Measurements from ENCODE around the gene FOXP3.

Gene FOXP3

GRCh38 chrX:49230500-49231232 lies 33.8 kb downstream of the FOXP3 start:
- peak; percentile 23 for DNase-seq (ENCODE audit: extremely low spot score, insufficient read length, low read depth)
- peak; percentile 84 for FAIRE-seq

- no peak for DNase-seq (ENCODE audit: extremely low spot score, insufficient read length, low read depth)
- no peak for FAIRE-seq
Observed at GRCh38 chrX:49228185-49228584, 36.3 kb downstream of the FOXP3 start.

GRCh38 chrX:49227726-49228125 lies 36.8 kb downstream of the FOXP3 start:
- FAIRE-seq (no peak), DNase-seq (ENCODE audit: extremely low spot score, insufficient read length, low read depth) (no peak)

GRCh38 chrX:49226946-49227345 lies 37.6 kb downstream of the FOXP3 start:
- DNase-seq (ENCODE audit: extremely low spot score, insufficient read length, low read depth) (no peak), FAIRE-seq (no peak)

GRCh38 chrX:49225858-49226257 lies 38.7 kb downstream of the FOXP3 start:
- DNase-seq (ENCODE audit: extremely low spot score, insufficient read length, low read depth) (no peak), FAIRE-seq (no peak)

DNA sequence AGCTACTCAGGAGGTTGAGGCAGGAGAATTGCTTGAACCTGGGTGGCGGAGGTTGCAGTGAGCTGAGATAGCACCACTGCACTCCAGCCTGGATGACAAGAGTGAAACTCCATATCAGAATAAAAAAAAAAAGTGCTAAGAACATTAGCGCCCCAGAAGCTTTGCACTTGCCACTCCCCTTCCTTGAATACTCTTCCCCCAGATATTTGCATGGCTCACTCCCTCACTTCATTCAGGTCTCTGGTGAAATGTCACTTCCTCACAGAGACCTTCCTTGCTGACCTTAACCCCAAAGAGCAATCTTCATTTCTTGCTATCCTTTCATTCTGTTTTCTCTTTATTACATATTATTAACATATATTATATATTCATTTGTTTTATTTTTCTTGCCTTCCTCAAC lies 42.6 kb downstream of the FOXP3 start:
- no peak for FAIRE-seq

DNA sequence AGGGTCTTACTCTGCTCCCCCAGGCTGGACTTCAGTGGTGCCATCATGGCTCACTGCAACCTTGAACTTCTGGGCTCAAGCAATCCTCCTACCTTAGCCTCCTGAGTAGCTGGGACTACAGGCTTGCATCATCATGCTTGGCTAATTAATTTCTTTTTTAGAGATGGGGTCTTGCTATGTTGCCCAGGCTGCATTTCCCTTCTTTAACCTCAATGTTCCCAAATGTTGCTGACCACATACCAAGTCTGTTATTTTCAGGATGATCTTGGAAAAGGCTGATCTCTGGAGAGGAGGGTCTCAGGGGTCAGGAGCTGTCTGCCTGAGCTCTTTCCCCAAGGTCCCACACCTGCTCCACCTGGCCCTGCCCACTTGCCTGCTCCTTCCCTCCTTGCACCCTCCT lies 44.4 kb downstream of the FOXP3 start:
- DNase-seq (ENCODE audit: extremely low spot score, insufficient read length, low read depth), result no peak
- no peak for FAIRE-seq

More for the DNA sequence above, 42.6 kb downstream of the FOXP3 start:
- no peak for DNase-seq (ENCODE audit: extremely low spot score, insufficient read length, low read depth)

DNA sequence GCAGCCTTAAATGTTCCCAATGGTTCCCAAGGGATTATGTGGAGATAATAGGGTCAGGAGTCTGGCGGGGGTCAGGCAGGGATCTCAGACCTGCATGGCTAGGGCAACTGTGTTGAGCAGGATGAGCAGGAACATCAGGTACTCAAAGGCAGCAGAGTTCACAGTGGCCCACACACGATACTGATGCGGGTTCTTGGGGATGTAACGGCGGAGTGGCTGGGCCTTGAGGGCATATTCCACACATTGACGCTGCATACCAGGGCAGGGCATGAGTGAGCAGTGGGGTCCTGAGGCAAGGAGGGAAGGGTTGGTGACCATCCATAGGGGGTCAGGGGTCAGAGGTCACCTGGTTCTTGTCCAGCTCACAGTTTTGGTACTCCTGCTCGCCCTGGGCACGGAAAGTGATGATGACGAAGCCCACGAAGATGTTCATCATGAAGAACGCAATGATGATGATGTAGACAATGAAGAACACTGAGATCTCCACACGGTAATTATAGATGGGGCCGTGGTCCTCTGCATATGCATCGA lies 49.4 kb downstream of the FOXP3 start:
- DNase-seq (ENCODE audit: extremely low spot score, insufficient read length, low read depth) (no peak), FAIRE-seq (no peak)

- FAIRE-seq (no peak), DNase-seq (ENCODE audit: extremely low spot score, insufficient read length, low read depth) (no peak)
Observed at GRCh38 chrX:49214416-49214815, 50.1 kb downstream of the FOXP3 start.

GRCh38 chrX:49212861-49213260 lies 51.6 kb downstream of the FOXP3 start:
- DNase-seq (ENCODE audit: extremely low spot score, insufficient read length, low read depth) (no peak), FAIRE-seq (peak; percentile 12)

DNA sequence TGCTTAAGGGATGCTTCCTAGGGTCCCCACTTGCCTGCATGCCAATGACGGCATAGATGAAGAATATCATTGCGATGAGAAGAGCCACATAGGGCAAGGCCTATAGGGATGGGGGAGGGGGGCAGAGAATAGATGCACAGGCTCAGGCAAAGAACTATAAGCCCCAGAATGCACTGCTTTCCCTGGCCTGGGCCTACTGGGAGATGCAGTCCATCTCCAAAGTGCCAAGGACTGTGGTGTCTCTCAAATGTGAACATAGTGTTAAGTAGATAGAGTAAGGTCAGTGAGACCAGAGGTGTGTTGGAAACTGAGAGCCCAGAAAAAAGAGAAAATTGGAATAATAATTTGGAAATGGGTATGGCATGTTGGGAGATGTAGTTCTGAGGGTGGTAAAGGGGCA lies 52.3 kb downstream of the FOXP3 start:
- DNase-seq (ENCODE audit: extremely low spot score, insufficient read length, low read depth) (no peak), FAIRE-seq (no peak)

- DNase-seq (ENCODE audit: extremely low spot score, insufficient read length, low read depth), result no peak
- no peak for FAIRE-seq
Observed at GRCh38 chrX:49211074-49211473, 53.4 kb downstream of the FOXP3 start.

GRCh38 chrX:49210406-49210805 lies 54.1 kb downstream of the FOXP3 start:
- DNase-seq (ENCODE audit: extremely low spot score, insufficient read length, low read depth) (no peak), FAIRE-seq (no peak)

DNA sequence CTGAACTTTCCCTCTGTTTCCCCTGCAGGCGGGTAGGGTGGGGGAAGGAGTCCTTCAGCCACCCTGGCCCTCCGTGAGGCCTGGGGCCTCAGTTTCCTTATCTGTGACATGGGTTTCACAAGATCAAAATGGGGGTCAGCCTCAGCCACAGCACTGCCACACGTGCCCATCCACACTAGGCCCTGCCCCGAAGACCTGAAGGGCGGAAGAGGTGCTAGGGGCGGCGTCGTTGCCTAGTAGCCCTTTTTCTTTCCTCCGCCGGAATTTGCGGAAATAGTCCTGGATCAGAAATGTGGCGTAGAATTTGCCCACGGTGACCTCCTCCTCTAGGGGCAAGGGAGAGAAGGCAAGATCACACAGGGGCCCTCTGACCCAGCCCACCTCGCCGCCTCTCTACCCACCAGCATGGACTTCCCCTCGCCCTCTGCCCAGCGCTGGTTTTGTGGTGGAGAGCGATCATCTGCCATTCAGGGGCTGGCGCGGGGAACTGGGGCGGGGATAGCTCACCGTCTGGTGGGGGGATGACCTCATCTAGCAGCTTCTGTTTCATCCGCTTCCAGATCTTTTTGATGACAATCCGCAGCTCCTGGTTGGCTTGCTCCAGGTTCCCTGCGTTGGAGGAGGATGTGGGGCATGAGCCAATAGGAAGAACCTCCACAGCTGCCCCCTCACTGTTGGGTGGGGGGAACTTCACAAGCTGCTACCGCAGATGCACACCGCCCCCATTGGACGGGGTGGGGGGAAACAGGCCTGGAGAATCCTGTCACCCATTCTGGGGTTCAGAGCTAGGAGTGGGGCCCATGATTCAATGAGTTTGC lies 54.9 kb downstream of the FOXP3 start:
- no peak for FAIRE-seq

DNA sequence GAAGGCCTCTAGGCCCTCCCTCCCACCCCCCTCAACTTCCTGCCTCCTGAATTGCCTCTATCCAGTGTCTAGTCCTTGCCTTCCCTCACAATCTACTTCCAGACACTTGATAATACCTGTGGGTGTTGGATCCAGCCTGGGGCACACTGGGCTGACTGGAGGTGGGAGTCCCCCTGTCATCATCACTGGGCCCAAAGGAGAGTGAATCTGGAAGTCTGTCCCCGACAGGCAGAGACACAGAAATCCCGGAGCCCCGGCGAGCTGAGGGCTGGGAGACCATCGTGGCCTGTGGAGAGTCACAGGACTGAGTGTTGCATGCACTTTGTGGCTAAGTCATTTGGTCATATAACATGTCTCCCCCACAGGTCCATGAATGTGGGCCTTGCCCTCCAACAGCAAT lies 56.1 kb downstream of the FOXP3 start:
- no peak for FAIRE-seq
- no peak for DNase-seq (ENCODE audit: extremely low spot score, insufficient read length, low read depth)

More for the DNA sequence above, 54.9 kb downstream of the FOXP3 start:
- no peak for DNase-seq (ENCODE audit: extremely low spot score, insufficient read length, low read depth)

DNA sequence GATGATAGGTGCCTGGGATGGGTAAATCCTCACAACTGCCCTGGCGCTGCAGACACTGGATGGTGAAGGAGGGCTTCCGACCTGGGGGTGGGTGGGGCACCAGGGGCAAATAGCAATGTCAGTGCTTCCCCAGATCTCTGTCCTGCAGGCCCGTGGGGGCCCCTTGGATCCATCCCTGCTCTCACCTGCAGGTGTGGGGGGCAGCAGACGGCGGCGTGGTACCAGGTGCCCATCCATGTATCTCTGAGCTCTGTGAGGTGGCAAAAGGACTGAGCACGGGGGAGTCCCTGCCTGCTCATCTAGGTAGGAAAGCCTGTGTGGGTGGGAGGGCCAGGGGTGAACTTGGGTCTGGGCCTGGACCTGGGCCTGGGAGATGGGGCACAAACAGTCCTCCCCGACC lies 58.0 kb downstream of the FOXP3 start:
- no peak for FAIRE-seq
- DNase-seq (ENCODE audit: extremely low spot score, insufficient read length, low read depth), result no peak

DNA sequence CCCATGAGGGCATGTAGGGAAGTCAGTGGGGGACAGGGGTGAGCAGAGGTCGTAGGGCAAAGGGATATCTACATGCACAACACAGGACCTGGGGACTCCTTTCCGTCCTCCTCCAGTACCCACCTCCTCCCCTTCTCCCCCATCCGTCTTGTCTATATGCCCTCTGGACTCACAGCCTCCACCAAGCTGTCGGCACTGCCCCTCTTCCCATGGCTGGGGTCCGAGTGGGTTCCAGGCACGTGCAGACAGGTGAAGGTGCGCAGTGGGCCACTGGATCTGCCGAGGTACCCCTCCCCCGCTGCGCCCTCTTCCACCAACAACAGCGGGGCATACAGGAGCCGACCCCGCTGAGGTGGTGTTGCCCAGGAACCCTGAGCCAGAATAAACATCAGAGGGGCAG lies 59.1 kb downstream of the FOXP3 start:
- FAIRE-seq (no peak), DNase-seq (ENCODE audit: extremely low spot score, insufficient read length, low read depth) (no peak)

GRCh38 chrX:49204709-49205108 lies 59.8 kb downstream of the FOXP3 start:
- no peak for DNase-seq (ENCODE audit: extremely low spot score, insufficient read length, low read depth)

GRCh38 chrX:49204017-49204416 lies 60.5 kb downstream of the FOXP3 start:
- no peak for FAIRE-seq
- no peak for DNase-seq (ENCODE audit: extremely low spot score, insufficient read length, low read depth)

More at GRCh38 chrX:49204709-49205108, 59.8 kb downstream of the FOXP3 start:
- FAIRE-seq, result no peak

DNA sequence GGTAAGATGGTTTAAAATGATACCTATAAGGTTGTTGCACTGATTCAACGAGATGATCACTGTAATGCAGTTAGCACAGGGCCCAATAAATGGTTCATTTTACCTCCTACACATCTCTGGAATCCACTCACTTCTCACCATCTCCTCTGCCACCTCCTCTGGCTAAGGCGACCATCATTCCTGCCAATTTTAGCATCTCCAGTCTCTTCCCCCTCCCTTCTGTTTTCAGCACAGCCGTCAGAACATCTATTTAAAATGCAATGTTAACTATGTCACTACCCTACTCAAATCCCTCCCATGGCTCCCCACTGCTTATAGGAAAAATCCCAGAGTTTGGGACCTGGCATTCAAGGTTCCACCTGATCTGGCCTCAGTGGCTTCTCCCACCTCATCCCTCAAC lies 61.0 kb downstream of the FOXP3 start:
- no peak for DNase-seq (ENCODE audit: extremely low spot score, insufficient read length, low read depth)
- no peak for FAIRE-seq

DNA sequence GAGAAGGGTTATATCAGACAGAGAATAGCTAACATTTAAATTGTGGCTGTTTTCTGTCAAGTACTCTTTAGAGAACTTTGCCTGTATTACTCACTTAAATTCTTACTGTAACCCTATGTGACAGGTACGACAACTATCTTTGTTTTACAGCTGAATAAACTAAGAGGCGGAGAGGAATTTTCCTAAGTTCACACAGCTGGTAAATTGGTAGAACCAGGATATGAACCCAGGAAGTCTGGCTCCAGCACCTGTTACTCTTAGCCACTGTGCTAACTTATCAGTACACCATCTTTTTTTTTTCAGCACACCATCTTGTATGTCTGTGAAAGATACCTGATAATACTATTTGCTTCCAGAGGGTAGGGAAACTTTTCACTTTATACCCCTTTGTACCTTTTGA lies 62.5 kb downstream of the FOXP3 start:
- DNase-seq (ENCODE audit: extremely low spot score, insufficient read length, low read depth) (no peak), FAIRE-seq (no peak)
